Smooth muscle cell of the brain vasculature (primary cell): ENCODE data around the gene RAD51B.

ENCODE experiments used
- DNase-seq: peaks from one replicate; pipeline ENCODE4 v3.0.0-alpha.2; 2012; ENCODE audit warnings: low read depth, low spot score

RAD51B gene

GRCh38 chr14:68377459-68377858 is 557.9 kb downstream of the RAD51B start:
- no peak for DNase-seq

- no peak for DNase-seq
These were observed 560.1 kb downstream of the RAD51B start for GRCh38 chr14:68379510-68380328.

GRCh38 chr14:68380329-68380741 is 560.8 kb downstream of the RAD51B start:
- no peak for DNase-seq

- DNase-seq, result no peak
These were observed 564.8 kb downstream of the RAD51B start for GRCh38 chr14:68384335-68384734.

- no peak for DNase-seq
These were observed 565.3 kb downstream of the RAD51B start for GRCh38 chr14:68384881-68385280.

- DNase-seq, result no peak
These were observed 566.9 kb downstream of the RAD51B start for GRCh38 chr14:68386446-68386845.

- no peak for DNase-seq
These were observed 567.6 kb downstream of the RAD51B start for GRCh38 chr14:68386950-68387779.

GRCh38 chr14:68389943-68390342 is 570.4 kb downstream of the RAD51B start:
- no peak for DNase-seq

- no peak for DNase-seq
These were observed 571.2 kb downstream of the RAD51B start for GRCh38 chr14:68390741-68391140.

- DNase-seq, result no peak
These were observed 571.9 kb downstream of the RAD51B start for GRCh38 chr14:68391311-68392014.

- no peak for DNase-seq
These were observed 573.0 kb downstream of the RAD51B start for GRCh38 chr14:68392393-68393141.

GRCh38 chr14:68393259-68393658 is 573.7 kb downstream of the RAD51B start:
- no peak for DNase-seq

- DNase-seq, result no peak
These were observed 574.7 kb downstream of the RAD51B start for GRCh38 chr14:68394118-68394763.

GRCh38 chr14:68394764-68395143 is 575.2 kb downstream of the RAD51B start:
- no peak for DNase-seq

- no peak for DNase-seq
These were observed 576.0 kb downstream of the RAD51B start for GRCh38 chr14:68395604-68396003.

- no peak for DNase-seq
These were observed 576.9 kb downstream of the RAD51B start for GRCh38 chr14:68396461-68396860.

GRCh38 chr14:68397371-68397811 is 577.8 kb downstream of the RAD51B start:
- no peak for DNase-seq

- DNase-seq, result no peak
These were observed 578.2 kb downstream of the RAD51B start for GRCh38 chr14:68397822-68398221.

GRCh38 chr14:68398370-68398769 is 578.8 kb downstream of the RAD51B start:
- DNase-seq, result no peak

- no peak for DNase-seq
These were observed 580.4 kb downstream of the RAD51B start for GRCh38 chr14:68399971-68400370.

GRCh38 chr14:68401317-68401716 is 581.7 kb downstream of the RAD51B start:
- DNase-seq, result no peak
